ENCODE results near the gene LMO3. TPM values are rescaled to one million over a fixed set of nuclear protein-coding genes. Genes with fewer than 3 reads are reported as not detected.
"Not testable (repeated sequence)": the region's sequence is repeated elsewhere in the genome, so short reads cannot be mapped to it uniquely, and the experiment has no call there.

The LMO3 gene
- total RNA-seq, 2 donors from 2014 or later, result 8.2 to 12.4 TPM

DNA sequence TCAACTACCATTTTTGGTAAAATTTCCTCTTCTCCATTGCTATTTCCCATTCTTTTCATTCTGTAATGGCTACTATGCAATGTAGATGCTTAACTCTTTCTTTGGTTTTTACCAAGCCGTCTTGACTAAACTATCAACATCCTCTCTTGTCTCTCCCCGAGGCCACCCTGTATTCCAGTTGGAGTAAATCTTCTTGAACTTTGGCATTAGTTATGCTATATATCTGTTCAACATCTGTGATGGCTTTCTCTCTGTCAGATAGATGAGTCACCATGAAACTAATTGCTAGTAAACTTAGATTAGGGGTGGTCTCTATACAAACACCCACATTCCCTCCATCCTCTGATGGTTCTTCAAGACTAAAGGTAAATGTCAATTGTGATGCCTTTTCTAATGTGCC is 63.4 kb downstream of the LMO3 start:
- H3K9me3 ChIP-seq, result no peaks in the 10 kb centered on the region
- no peak for DNase-seq (ENCODE audit: low spot score)
- H3K27ac ChIP-seq, result no peak overlapping the region
- TF ChIP-seq, protein P1, sequence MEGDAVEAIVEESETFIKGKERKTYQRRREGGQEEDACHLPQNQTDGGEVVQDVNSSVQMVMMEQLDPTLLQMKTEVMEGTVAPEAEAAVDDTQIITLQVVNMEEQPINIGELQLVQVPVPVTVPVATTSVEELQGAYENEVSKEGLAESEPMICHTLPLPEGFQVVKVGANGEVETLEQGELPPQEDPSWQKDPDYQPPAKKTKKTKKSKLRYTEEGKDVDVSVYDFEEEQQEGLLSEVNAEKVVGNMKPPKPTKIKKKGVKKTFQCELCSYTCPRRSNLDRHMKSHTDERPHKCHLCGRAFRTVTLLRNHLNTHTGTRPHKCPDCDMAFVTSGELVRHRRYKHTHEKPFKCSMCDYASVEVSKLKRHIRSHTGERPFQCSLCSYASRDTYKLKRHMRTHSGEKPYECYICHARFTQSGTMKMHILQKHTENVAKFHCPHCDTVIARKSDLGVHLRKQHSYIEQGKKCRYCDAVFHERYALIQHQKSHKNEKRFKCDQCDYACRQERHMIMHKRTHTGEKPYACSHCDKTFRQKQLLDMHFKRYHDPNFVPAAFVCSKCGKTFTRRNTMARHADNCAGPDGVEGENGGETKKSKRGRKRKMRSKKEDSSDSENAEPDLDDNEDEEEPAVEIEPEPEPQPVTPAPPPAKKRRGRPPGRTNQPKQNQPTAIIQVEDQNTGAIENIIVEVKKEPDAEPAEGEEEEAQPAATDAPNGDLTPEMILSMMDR (IDR thresholded peaks at IDR 0.05), result no peak
- no peaks in the 10 kb centered on the region for H3K36me3 ChIP-seq
- no peaks in the 10 kb centered on the region for H3K4me1 ChIP-seq
- no peak overlapping the region for H3K4me3 ChIP-seq
- H3K27me3 ChIP-seq, result no peaks in the 10 kb centered on the region

DNA sequence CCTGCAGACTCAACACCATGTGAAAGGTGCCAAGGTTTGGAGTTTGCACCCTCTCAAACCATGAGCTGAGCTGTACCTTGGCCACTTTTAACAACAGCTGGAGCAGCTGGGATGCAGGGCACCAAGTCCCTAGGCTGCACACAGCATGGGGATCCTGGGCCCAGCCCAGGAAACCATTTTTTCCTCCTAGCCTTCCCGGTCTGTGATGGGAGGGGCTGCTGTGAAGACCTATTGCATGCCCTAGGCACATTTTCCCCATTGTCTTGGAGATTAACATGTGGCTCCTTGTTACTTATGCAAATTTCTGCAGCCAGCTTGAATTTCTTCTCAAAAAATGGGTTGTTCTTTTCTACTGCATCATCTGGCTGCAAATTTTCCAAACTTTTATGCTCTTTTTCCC is 68.3 kb downstream of the LMO3 start:
- H3K27me3 ChIP-seq; H3K4me1 ChIP-seq; H3K4me3 ChIP-seq; H3K9me3 ChIP-seq; DNase-seq (ENCODE audit: low spot score); H3K36me3 ChIP-seq; H3K27ac ChIP-seq: not testable (repeated sequence)

DNA sequence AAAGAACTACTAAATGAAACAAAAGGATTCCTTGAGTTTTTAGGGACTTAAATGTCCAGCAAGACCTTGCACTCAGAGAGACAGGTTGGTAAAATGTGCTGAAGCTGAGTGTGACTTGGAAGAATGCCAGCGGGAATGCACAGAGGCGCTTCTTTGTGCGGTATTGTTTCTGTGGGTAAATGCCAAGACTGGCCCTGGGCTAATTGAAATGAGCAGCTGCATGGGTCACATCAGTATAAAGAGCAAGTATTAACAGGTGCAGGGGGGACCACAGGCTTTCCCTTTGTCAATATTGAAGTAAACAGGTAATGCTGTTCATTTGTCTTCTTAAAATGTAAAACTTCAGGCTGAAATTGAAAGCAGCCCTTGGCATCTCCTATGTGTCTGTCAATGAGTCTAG is 74.3 kb downstream of the LMO3 start:
- H3K4me3 ChIP-seq, result no peak overlapping the region
- H3K27ac ChIP-seq, result no peak overlapping the region
- TF ChIP-seq, protein P1 (IDR thresholded peaks at IDR 0.05), result no peak
- DNase-seq (ENCODE audit: low spot score), result no peak
- no peaks in the 10 kb centered on the region for H3K4me1 ChIP-seq
- H3K36me3 ChIP-seq, result no peaks in the 10 kb centered on the region
- H3K27me3 ChIP-seq, result no peaks in the 10 kb centered on the region
- no peaks in the 10 kb centered on the region for H3K9me3 ChIP-seq

DNA sequence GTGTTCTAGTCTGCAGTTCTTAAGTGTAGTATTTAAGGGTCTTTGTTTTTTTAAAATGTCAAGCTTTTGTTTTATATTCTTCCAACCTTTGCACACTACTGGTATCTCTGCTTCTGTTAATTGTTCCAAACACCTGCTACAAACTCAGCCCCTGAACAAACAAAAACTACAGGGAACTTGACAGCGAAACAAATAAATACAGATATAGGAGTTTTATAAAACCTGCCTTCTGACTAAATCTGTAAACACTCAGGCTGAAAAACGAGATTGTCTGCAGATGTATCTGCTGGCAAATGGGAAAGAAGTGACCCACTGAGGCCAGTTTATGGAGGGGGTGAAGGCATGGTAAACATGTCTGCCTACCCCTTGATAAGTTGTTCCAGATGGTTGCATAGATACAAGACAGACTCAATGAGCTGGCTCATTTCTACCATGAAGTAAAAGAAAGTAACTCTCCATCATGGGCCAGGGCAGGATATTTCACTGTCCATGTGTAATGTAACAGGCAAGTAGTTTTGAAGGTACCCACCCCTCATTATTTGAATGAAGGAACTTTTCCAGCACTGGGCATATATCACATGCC is 75.6 kb downstream of the LMO3 start:
- Histone ChIP-seq H3K4me3 (no peak overlapping the region), H3K4me1 (no peaks in the 10 kb centered on the region), H3K9me3 (no peaks in the 10 kb centered on the region), H3K36me3 (no peaks in the 10 kb centered on the region), H3K27ac (no peak overlapping the region), H3K27me3 (no peaks in the 10 kb centered on the region)
- TF ChIP-seq, protein P1 (IDR thresholded peaks at IDR 0.05), result no peak
- no peak for DNase-seq (ENCODE audit: low spot score)

DNA sequence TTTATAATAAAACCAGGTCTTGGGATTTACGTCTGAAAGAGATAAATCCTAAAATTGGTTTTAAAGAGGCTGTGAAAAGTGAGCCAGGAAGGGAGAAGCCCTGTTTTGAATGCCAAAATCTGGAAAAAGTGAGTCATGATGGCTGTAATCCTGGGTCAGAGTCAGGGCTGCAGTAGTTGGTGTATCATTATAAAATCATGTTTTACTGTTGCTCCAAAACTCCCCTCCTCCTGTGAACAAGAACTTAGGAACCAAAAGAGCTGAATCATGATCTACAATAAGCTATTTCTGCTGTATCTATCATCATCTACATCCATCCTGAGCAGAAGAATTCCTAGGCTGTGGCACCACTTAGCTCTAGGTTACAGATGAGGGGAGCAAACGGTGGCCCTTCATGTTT is 79.3 kb downstream of the LMO3 start:
- H3K4me3 ChIP-seq, result no peak overlapping the region
- H3K27ac ChIP-seq, result no peak overlapping the region
- no peaks in the 10 kb centered on the region for H3K4me1 ChIP-seq
- no peak for DNase-seq (ENCODE audit: low spot score)
- H3K9me3 ChIP-seq, result no peaks in the 10 kb centered on the region
- no peaks in the 10 kb centered on the region for H3K27me3 ChIP-seq
- H3K36me3 ChIP-seq, result no peaks in the 10 kb centered on the region
- TF ChIP-seq, protein P1 (IDR thresholded peaks at IDR 0.05), result no peak

DNA sequence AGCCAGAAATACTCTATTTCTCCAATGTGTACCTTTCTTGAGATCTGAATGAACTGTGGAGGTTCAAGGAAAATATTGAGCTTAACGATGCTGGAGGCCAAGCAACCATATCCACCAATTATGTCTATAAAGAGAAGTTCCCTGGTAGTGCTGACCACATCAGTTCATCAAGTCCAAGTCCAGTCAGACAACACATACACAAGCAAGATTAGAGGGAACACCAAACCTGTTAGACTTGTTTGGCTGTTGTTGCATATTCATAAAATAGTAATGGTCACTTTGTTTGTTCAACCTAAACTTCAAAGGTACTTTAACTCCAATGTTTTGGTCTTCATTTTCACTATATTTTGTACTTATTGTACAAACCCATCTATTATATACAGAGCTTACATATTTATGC is 81.6 kb downstream of the LMO3 start:
- Histone ChIP-seq H3K4me3 (no peak overlapping the region), H3K27ac (no peak overlapping the region), H3K9me3 (no peaks in the 10 kb centered on the region), H3K36me3 (no peaks in the 10 kb centered on the region), H3K27me3 (no peaks in the 10 kb centered on the region), H3K4me1 (no peaks in the 10 kb centered on the region)
- TF ChIP-seq, protein P1 (IDR thresholded peaks at IDR 0.05), result no peak
- no peak for DNase-seq (ENCODE audit: low spot score)
